Measurements from ENCODE around the gene FBXL7. TPM values are rescaled to one million over a fixed set of nuclear protein-coding genes. Genes with fewer than 3 reads are reported as not detected.

Gene FBXL7
- total RNA-seq, 1 experiment from 2014 or later = not detected

DNA sequence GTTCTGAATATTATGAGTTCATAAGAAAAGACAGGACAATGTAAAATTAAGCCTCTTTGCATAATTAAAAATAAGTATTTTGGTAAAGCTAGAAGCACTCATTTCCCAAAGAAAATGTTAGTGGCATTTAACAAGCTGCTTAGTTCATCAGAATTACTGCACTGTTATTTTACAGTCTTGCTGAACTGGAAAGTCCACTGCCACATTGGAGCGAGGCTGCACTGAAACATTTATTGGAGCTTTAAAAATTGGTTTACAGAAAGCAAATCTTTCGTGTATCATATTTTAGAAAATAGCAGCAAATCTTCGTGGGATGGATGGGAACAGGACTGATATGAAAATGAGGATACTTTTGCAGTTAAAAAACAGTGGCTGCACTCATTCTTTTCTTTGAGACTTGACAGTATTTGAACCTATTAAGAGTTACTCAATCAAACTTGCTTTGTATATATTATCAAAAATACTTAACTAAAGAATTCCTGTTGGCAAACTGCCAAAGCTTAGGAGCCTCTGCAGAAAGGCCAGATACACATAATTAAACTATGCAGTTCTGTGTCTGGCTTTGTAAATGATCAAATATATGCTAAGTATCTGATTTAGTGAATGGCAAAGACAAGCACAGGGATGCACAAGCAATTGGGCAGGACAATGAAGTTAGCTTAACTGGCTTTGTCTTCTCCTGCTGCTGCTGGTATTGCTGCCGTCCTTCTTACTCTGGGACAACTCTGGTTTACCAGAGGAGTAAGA, 16.5 kb upstream of the FBXL7 start:
- Histone ChIP-seq H3F3A (ENCODE audit: insufficient read depth, low read depth) (no peaks in the 10 kb centered on the region), H4K20me1 (ENCODE audit: insufficient read depth) (no peaks in the 10 kb centered on the region), H2AFZ (no peak overlapping the region), H3K4me2 (no peak overlapping the region), H3K27me3 (ENCODE audit: insufficient read depth, low read depth) (no peaks in the 10 kb centered on the region), H3K36me3 (ENCODE audit: low read depth) (no peaks in the 10 kb centered on the region), H3K4me3 (no peak overlapping the region), H3K4me1 (replicated peaks; ENCODE audit: insufficient read depth) (no peaks in the 10 kb centered on the region), H3K27ac (no peak overlapping the region), H3K9me2 (ENCODE audit: insufficient read depth) (no peaks in the 10 kb centered on the region), H3K79me2 (ENCODE audit: low read depth) (no peaks in the 10 kb centered on the region), H3K9me3 (ENCODE audit: insufficient read depth, low read depth) (no peaks in the 10 kb centered on the region)
- CTCF ChIA-PET = no interaction called here
- POLR2A ChIA-PET (ENCODE audit: unreplicated experiment) = no interaction called here
- TF ChIP-seq EZH2 (IDR thresholded peaks at IDR 0.05; ENCODE audit: low read depth) (no peak), CTCF (conservative IDR thresholded peaks at IDR 0.05) (no peak)
- BruUV-seq (replicated peaks) = no TSS peak
- DNase-seq = no peak
- intact Hi-C loops (cut with micrococcal nuclease; ENCODE audit: unreplicated experiment) = no loop called here

DNA sequence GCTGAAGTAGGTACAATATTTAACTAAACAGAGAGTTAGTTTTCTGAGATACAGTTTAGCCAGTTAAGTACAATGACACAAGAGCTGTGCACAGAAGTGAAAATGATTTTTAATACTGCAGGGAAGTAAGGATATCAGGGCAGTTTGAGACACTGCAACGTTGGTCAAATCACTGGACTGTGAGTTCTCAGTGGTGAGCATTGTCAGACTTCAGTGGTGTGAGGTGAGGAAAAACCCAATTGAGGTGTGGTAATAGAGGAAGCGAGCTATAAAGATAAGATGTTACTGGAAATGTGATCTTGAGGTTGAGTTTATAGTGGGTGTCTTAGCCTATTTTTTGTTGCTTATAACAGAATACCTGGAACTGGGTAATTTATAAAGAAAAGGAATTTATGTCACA, 12.8 kb upstream of the FBXL7 start:
- intact Hi-C loops (cut with micrococcal nuclease; ENCODE audit: unreplicated experiment) = no loop called here
- no peak overlapping the region for H3K27ac ChIP-seq
- no peaks in the 10 kb centered on the region for H3K27me3 ChIP-seq (ENCODE audit: insufficient read depth, low read depth)

DNA sequence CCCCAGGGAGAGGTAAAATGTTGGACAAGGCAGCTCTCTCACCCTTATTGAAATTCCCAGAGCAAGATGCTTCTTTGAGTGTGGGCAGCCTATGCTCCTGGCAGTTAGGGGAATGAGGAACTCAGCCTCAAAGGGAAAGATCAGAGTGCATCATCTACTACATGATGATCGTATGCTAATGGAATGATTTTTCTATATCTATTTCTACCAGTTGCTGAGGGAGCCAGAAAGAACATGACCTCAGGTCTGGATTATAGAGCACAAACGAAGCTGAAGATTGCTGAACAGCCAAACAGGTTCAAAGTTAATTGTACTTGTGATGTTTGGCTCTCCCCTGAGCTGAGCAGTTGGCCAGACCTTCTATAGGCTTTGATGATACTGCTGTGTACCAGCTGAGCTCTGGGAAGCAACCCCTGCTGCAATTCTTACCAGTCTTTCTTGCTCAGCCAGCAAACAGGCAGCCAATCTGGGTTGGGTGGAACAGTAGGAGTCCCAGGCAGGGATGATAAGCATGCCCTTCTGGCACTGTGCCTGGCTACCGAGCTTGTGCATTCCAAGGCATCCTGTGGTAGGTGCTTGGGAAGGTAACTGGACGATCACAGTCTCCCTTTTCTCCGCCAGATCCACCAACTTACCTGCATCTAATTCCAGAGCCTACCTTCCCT, 10.3 kb upstream of the FBXL7 start:
- H4K20me1 ChIP-seq (ENCODE audit: insufficient read depth) = no peaks in the 10 kb centered on the region
- H3K27me3 ChIP-seq (ENCODE audit: insufficient read depth, low read depth) = no peaks in the 10 kb centered on the region
- H3K27ac ChIP-seq = no peak overlapping the region
- no peak overlapping the region for H3K4me2 ChIP-seq
- H3K79me2 ChIP-seq (ENCODE audit: low read depth) = no peaks in the 10 kb centered on the region
- H3K9me2 ChIP-seq (ENCODE audit: insufficient read depth) = no peaks in the 10 kb centered on the region
- TF ChIP-seq EZH2 (IDR thresholded peaks at IDR 0.05; ENCODE audit: low read depth) (no peak), CTCF (conservative IDR thresholded peaks at IDR 0.05) (no peak)
- no peak overlapping the region for H3K4me3 ChIP-seq
- no peak overlapping the region for H2AFZ ChIP-seq
- no peaks in the 10 kb centered on the region for H3F3A ChIP-seq (ENCODE audit: insufficient read depth, low read depth)
- ChIA-PET POLR2A (ENCODE audit: unreplicated experiment) (no interaction called here), CTCF (no interaction called here)
- H3K4me1 ChIP-seq (replicated peaks; ENCODE audit: insufficient read depth) = no peaks in the 10 kb centered on the region
- BruUV-seq (replicated peaks) = no TSS peak
- intact Hi-C loops (cut with micrococcal nuclease; ENCODE audit: unreplicated experiment) = no loop called here
- DNase-seq = no peak
- H3K9me3 ChIP-seq (ENCODE audit: insufficient read depth, low read depth) = no peaks in the 10 kb centered on the region
- no peaks in the 10 kb centered on the region for H3K36me3 ChIP-seq (ENCODE audit: low read depth)

More for the DNA sequence above, 12.8 kb upstream of the FBXL7 start:
- TF ChIP-seq CTCF (conservative IDR thresholded peaks at IDR 0.05) (no peak), EZH2 (IDR thresholded peaks at IDR 0.05; ENCODE audit: low read depth) (no peak)
- Histone ChIP-seq H3K4me3 (no peak overlapping the region), H3F3A (ENCODE audit: insufficient read depth, low read depth) (no peaks in the 10 kb centered on the region), H3K9me3 (ENCODE audit: insufficient read depth, low read depth) (no peaks in the 10 kb centered on the region), H3K36me3 (ENCODE audit: low read depth) (no peaks in the 10 kb centered on the region), H3K4me2 (no peak overlapping the region), H4K20me1 (ENCODE audit: insufficient read depth) (no peaks in the 10 kb centered on the region), H3K4me1 (replicated peaks; ENCODE audit: insufficient read depth) (no peaks in the 10 kb centered on the region), H3K9me2 (ENCODE audit: insufficient read depth) (no peaks in the 10 kb centered on the region), H2AFZ (no peak overlapping the region), H3K79me2 (ENCODE audit: low read depth) (no peaks in the 10 kb centered on the region)
- ChIA-PET CTCF (no interaction called here), POLR2A (ENCODE audit: unreplicated experiment) (no interaction called here)
- DNase-seq = no peak
- no TSS peak for BruUV-seq (replicated peaks)
